Neural crest cell (in vitro differentiated cells): Measurements from ENCODE around the gene HMX2. TPM values are rescaled to one million over a fixed set of nuclear protein-coding genes. Genes with fewer than 3 reads are reported as not detected.
A peak's percentile ranks its signal among the peaks of the same experiment; 100 is the strongest.
"Not testable (repeated sequence)": the region's sequence is repeated elsewhere in the genome, so short reads cannot be mapped to it uniquely, and the experiment has no call there.

Experiments used
- DNase-seq: peaks from one replicate; pipeline ENCODE4 v3.0.0; 2021; ENCODE audit warnings: low read depth, mixed read lengths, low spot score
- H3K27ac Mint-ChIP-seq: one replicate; pipeline ENCODE4 v1.8.0; 2021; ENCODE audit warnings: mild to moderate bottlenecking, mixed read lengths; ENCODE audit not compliant: unreplicated experiment
- H3K27me3 Mint-ChIP-seq: 2 replicates; pipeline ENCODE4 v1.8.0; 2021; ENCODE audit warnings: low read depth, mild to moderate bottlenecking, mixed read lengths
- H3K36me3 Mint-ChIP-seq: 2 replicates; pipeline ENCODE4 v1.8.0; 2021; ENCODE audit warnings: low read depth, mild to moderate bottlenecking, mixed read lengths
- H3K4me1 Mint-ChIP-seq: 2 replicates; pipeline ENCODE4 v1.8.0; 2021; ENCODE audit warnings: mixed read lengths
- H3K4me3 Mint-ChIP-seq: one replicate; pipeline ENCODE4 v1.8.0; 2021; ENCODE audit warnings: mild to moderate bottlenecking, mixed read lengths
- H3K9me3 Mint-ChIP-seq: 2 replicates; pipeline ENCODE4 v1.8.0; 2021; ENCODE audit warnings: mixed read lengths
- CTCF ChIP-seq: fragments of 200-600 bp; sonication (generic); conservative IDR thresholded peaks from 2 replicates; pipeline ENCODE4 v1.5.0; 2021; ENCODE audit warnings: antibody characterized with exemption, mild to moderate bottlenecking
- total RNA-seq: library from RNA; stranded (reverse); gene quantifications from 2 replicates; pipeline ENCODE4 v1.2.1, GENCODE V29; 2021

HMX2 gene
- total RNA-seq, 1 donor from 2014 or later = not detected

GRCh38 chr10:123166618-123167017, 18.7 kb downstream of the HMX2 start:
- Mint-ChIP-seq H3K27ac (no peak overlapping the region), H3K4me1 (no peaks in the 10 kb centered on the region), H3K9me3 (no peaks in the 10 kb centered on the region), H3K27me3 (no peaks in the 10 kb centered on the region), H3K4me3 (no peak overlapping the region), H3K36me3 (peaks cover 12% of the 10 kb centered on the region)
- DNase-seq = no peak
- TF ChIP-seq CTCF = no peak

DNA sequence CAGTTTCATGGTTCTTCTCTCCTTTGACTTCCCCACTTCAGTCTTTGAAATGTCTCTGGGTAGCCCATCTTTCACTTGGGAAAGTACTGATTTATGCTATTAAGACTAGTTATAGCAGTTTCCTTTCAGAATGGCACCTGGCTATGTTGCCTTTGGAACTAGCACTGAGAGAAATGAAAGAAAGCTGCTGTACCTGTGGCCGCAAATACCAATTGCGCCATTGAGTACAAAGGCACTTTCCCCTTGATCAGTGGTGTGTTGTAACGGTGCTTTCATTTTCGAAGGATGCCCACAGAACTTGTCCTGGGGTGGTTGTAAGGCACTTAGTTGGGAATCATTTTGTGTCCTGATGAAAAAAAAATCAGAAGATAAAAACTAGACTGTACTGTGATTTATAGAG, 23.0 kb downstream of the HMX2 start:
- no peak overlapping the region for H3K27ac Mint-ChIP-seq
- peaks cover 20% of the 10 kb centered on the region for H3K36me3 Mint-ChIP-seq
- no peak for DNase-seq
- TF ChIP-seq CTCF = no peak
- H3K9me3 Mint-ChIP-seq = no peaks in the 10 kb centered on the region
- H3K4me3 Mint-ChIP-seq = no peak overlapping the region
- no peaks in the 10 kb centered on the region for H3K4me1 Mint-ChIP-seq
- H3K27me3 Mint-ChIP-seq = no peaks in the 10 kb centered on the region

GRCh38 chr10:123171616-123172015, 23.7 kb downstream of the HMX2 start:
- not testable (repeated sequence) for DNase-seq, H3K9me3 Mint-ChIP-seq, H3K4me3 Mint-ChIP-seq, H3K27me3 Mint-ChIP-seq, H3K4me1 Mint-ChIP-seq, H3K27ac Mint-ChIP-seq
- peaks cover 27% of the 10 kb centered on the region for H3K36me3 Mint-ChIP-seq

- H3K9me3 Mint-ChIP-seq = peaks cover 6% of the 10 kb centered on the region
- no peak for DNase-seq
- no peaks in the 10 kb centered on the region for H3K4me1 Mint-ChIP-seq
- H3K36me3 Mint-ChIP-seq = peaks cover 42% of the 10 kb centered on the region
- H3K27me3 Mint-ChIP-seq = no peaks in the 10 kb centered on the region
- H3K27ac Mint-ChIP-seq = peak overlapping the region; percentile 10
- TF ChIP-seq CTCF = no peak
- H3K4me3 Mint-ChIP-seq = no peak overlapping the region
Observed at GRCh38 chr10:123175389-123176387, 27.8 kb downstream of the HMX2 start.

GRCh38 chr10:123178390-123178789, 30.5 kb downstream of the HMX2 start:
- not testable (repeated sequence) for H3K9me3 Mint-ChIP-seq, H3K27ac Mint-ChIP-seq, DNase-seq, H3K27me3 Mint-ChIP-seq, H3K4me3 Mint-ChIP-seq, H3K4me1 Mint-ChIP-seq
- peaks cover 48% of the 10 kb centered on the region for H3K36me3 Mint-ChIP-seq

DNA sequence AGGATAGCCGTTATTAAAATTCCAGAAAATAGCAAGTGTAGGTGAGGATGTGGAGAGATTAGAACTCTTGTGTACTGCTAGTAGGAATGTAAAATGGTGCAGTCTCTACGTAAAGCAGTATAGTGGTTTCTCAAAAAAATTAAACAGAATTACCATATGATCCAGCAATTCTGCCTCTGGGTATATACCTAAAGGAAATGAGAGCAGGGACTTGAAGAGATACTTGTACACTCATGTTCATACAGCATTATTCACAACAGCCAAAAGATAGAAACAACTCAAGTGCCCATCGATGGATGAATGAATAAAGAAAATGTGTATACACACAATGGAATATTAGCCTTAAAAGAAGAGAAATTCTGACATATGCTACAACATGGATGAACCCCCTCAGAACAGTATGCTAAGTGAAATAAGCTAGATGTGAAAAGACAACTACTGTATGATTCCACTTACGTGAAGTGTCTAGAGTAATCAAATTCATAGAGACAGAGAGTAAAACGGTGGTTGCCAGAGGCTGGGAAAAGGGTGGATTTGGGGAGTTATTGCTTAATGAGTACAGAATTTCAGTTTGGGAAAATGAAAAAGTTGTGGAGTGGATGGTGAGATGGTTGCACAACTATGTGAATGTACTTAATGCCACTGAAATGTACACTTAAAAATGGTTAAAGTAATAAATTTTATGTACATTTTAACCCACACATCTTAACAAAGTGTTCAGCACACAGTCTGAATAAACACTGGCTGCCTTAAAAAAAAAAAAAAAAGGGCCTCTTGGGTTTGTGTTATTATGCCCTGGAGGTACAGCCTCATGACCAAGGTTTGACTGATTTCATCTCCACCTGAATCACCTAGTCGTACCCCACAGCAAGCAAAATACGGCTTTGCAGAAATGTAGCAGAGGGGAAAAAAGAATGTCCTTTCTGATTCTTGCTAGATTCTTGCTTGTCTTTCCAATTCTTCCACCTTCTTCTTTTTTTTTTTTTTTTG, 32.5 kb downstream of the HMX2 start:
- H3K27me3 Mint-ChIP-seq = no peaks in the 10 kb centered on the region
- H3K4me1 Mint-ChIP-seq = no peaks in the 10 kb centered on the region

More for the DNA sequence above, 32.5 kb downstream of the HMX2 start:
- H3K27ac Mint-ChIP-seq = no peak overlapping the region
- no peak for TF ChIP-seq CTCF
- no peak overlapping the region for H3K4me3 Mint-ChIP-seq
- H3K9me3 Mint-ChIP-seq = peaks cover 18% of the 10 kb centered on the region
- peaks cover 55% of the 10 kb centered on the region for H3K36me3 Mint-ChIP-seq
- no peak for DNase-seq
